ENCODE data around the gene RFFL.
A peak's percentile ranks its signal among the peaks of the same experiment; 100 is the strongest.

RFFL gene

GRCh38 chr17:34979650-34980352 is 83.7 kb downstream of the RFFL start:
- DNase-seq, result no peak

GRCh38 chr17:34979153-34979552 is 84.4 kb downstream of the RFFL start:
- DNase-seq, result no peak

- no peak for DNase-seq
Measured at GRCh38 chr17:34974794-34975785, 88.4 kb downstream of the RFFL start.

- DNase-seq, result no peak
Measured at GRCh38 chr17:34974179-34974578, 89.3 kb downstream of the RFFL start.

GRCh38 chr17:34961093-34961911 is 102.2 kb downstream of the RFFL start, which contains the start of the genes CCT6B and ZNF830:
TSS of gene CCT6B (minus strand) at chr17:34961460. CDS start at chr17:34961393, 67 bp downstream.
TSS of gene ZNF830 (plus strand) at chr17:34961540. CDS start at chr17:34961567, 27 bp downstream.
- peak; percentile 29 to 95 (median 84) for DNase-seq

- DNase-seq, result no peak
Measured at GRCh38 chr17:34958438-34958837, 105.1 kb downstream of the RFFL start.

Data from amygdala (tissue), 56 donors.